Endothelial cell of umbilical vein (primary cell): ENCODE data around the gene SRD5A2.
"Not testable (repeated sequence)": the region's sequence is repeated elsewhere in the genome, so short reads cannot be mapped to it uniquely, and the experiment has no call there.

ENCODE experiments used
- EZH2 ChIP-seq: IDR thresholded peaks from 2 replicates; pipeline ENCODE4 v1.6.1; 2012; ENCODE audit warnings: borderline replicate concordance, low read depth, mild to moderate bottlenecking, moderate library complexity, low read length, inconsistent platforms; ENCODE audit not compliant: severe bottlenecking
- FOS ChIP-seq: IDR thresholded peaks from 2 replicates; pipeline ENCODE4 v1.6.1; 2011; ENCODE audit warnings: mild to moderate bottlenecking, low read length, moderate library complexity, borderline replicate concordance; ENCODE audit not compliant: insufficient read depth
- JUN ChIP-seq: IDR thresholded peaks from 2 replicates; pipeline ENCODE4 v1.6.1; 2011; ENCODE audit warnings: borderline replicate concordance, low read depth; ENCODE audit not compliant: insufficient read length, insufficient read depth
- POLR2A ChIP-seq: IDR thresholded peaks from 2 replicates; pipeline ENCODE4 v1.6.1; 2012; ENCODE audit warnings: low read depth, mild to moderate bottlenecking, control low read depth, low read length
- POLR2AphosphoS5 ChIP-seq: IDR thresholded peaks from 2 replicates; pipeline ENCODE4 v1.6.1; 2012; ENCODE audit warnings: low read depth, mild to moderate bottlenecking, control low read depth, low read length, moderate library complexity; ENCODE audit not compliant: insufficient read depth
- TF ChIP-seq, protein P1 (sequence below), 2 donors: IDR thresholded peaks; 1 replicate in 1 of 2; 2 replicates in 1 of 2; pipeline ENCODE4 v1.5.1; 2011; ENCODE audit warnings: low read length in 2 of 2, mild to moderate bottlenecking in 2 of 2, moderate library complexity in 2 of 2, control low read depth in 1 of 2, inconsistent platforms in 1 of 2, low read depth in 1 of 2; ENCODE audit not compliant: insufficient read depth in 1 of 2; ENCODE audit errors: extremely low read depth in 1 of 2
- TF ChIP-seq, protein P2 (sequence below): IDR thresholded peaks from 2 replicates; pipeline ENCODE4 v1.6.1; 2011; ENCODE audit not compliant: insufficient read depth, insufficient read length

DNA sequence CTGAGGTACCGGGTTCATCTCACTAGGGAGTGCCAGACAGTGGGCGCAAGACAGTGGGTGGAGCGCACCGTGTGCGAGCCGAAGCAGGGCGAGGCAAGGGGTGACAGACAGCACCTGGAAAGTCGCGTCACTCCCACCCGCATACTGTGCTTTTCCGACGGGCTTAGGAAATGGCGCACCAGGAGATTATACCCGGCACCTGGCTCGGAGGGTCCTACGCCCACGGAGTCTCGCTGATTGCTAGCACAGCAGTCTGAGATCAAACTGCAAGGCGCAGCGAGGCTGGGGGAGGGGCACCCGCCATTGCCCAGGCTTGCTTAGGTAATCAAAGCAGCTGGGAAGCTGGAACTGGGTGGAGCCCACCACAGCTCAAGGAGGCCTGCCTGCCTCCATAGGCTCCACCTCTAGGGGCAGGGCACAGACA is 84.3 kb downstream of the SRD5A2 start:
- TF ChIP-seq, protein P1, sequence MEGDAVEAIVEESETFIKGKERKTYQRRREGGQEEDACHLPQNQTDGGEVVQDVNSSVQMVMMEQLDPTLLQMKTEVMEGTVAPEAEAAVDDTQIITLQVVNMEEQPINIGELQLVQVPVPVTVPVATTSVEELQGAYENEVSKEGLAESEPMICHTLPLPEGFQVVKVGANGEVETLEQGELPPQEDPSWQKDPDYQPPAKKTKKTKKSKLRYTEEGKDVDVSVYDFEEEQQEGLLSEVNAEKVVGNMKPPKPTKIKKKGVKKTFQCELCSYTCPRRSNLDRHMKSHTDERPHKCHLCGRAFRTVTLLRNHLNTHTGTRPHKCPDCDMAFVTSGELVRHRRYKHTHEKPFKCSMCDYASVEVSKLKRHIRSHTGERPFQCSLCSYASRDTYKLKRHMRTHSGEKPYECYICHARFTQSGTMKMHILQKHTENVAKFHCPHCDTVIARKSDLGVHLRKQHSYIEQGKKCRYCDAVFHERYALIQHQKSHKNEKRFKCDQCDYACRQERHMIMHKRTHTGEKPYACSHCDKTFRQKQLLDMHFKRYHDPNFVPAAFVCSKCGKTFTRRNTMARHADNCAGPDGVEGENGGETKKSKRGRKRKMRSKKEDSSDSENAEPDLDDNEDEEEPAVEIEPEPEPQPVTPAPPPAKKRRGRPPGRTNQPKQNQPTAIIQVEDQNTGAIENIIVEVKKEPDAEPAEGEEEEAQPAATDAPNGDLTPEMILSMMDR (IDR thresholded peaks at IDR 0.05; ENCODE audit: extremely low read depth in 1 of 2, insufficient read depth in 1 of 2, low read depth in 1 of 2, low read length in 2 of 2), result not testable (repeated sequence)
- TF ChIP-seq, protein P2, sequence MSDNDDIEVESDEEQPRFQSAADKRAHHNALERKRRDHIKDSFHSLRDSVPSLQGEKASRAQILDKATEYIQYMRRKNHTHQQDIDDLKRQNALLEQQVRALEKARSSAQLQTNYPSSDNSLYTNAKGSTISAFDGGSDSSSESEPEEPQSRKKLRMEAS, result not testable (repeated sequence)
- TF ChIP-seq POLR2A, EZH2, POLR2AphosphoS5, FOS, JUN: not testable (repeated sequence)
